Ishikawa (cell line): ENCODE measurements around the gene WNK1.

Source experiments
- CEBPB ChIP-seq: IDR thresholded peaks from 2 replicates; pipeline ENCODE4 v1.6.1; 2012
- EGR1 ChIP-seq: IDR thresholded peaks from 2 replicates; pipeline ENCODE4 v1.6.1; 2012
- FOXM1 ChIP-seq: IDR thresholded peaks from 2 replicates; pipeline ENCODE4 v1.6.1; 2012; ENCODE audit warnings: low read depth, borderline replicate concordance
- NFIC ChIP-seq: IDR thresholded peaks from 2 replicates; pipeline ENCODE4 v1.6.1; 2012
- TAF1 ChIP-seq: IDR thresholded peaks from 2 replicates; pipeline ENCODE4 v1.6.1; 2012; ENCODE audit warnings: low read depth, mild to moderate bottlenecking
- USF1 ChIP-seq: IDR thresholded peaks from 2 replicates; pipeline ENCODE4 v1.6.1; 2012
- ZBTB7A ChIP-seq: IDR thresholded peaks from 2 replicates; pipeline ENCODE4 v1.6.1; 2012; ENCODE audit warnings: low read depth
- TF ChIP-seq, protein P1 (sequence below): IDR thresholded peaks from 2 replicates; pipeline ENCODE4 v1.6.1; 2012

DNA sequence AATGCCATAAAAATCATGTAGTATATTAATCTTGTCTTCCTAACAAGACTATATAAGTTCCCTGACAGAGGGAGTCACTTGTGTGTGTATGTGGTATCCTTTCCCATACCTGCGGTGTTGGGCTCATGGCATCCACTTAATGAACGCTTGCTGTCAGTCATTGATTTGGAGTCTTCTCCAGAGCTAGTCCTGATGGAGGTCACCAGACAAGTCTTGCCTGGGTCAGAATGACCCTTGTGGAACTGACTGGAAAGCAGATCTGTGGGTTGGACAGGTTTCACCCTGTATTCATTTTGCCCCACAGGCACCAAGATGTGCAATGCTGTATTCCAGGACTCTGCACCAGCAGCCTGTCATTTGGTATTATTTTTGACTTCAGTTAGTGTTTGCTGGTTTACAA is 27.3 kb upstream of the WNK1 start:
- TF ChIP-seq EGR1 (no peak), CEBPB (no peak), FOXM1 (no peak), USF1 (no peak), ZBTB7A (no peak), NFIC (no peak), TAF1 (no peak)
- TF ChIP-seq, protein P1, sequence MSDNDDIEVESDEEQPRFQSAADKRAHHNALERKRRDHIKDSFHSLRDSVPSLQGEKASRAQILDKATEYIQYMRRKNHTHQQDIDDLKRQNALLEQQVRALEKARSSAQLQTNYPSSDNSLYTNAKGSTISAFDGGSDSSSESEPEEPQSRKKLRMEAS, result no peak
